GM23338 (cell line): ENCODE measurements around the gene PHF20. TPM values are rescaled to one million over a fixed set of nuclear protein-coding genes. Genes with fewer than 3 reads are reported as not detected.
"Not testable (repeated sequence)": the region's sequence is repeated elsewhere in the genome, so short reads cannot be mapped to it uniquely, and the experiment has no call there.

Experiments used
- ATAC-seq: fragments of 200-7000 bp; cut with Tn5 transposase; 3 replicates; pipeline ENCODE4 v1.9.1; 2020
- DNase-seq: peaks from one replicate; pipeline ENCODE4 v3.0.0-alpha.2; 2015; ENCODE audit warnings: low spot score
- H2AFZ ChIP-seq: fragments of 200-600 bp; sonication (generic); 2 replicates; pipeline ENCODE4 v1.8.0; 2016; ENCODE audit warnings: antibody characterized with exemption, mild to moderate bottlenecking, moderate library complexity
- H3F3A ChIP-seq: fragments of 200-600 bp; sonication (generic); replicated peaks from 2 replicates; pipeline ENCODE4 v1.8.0; 2017; ENCODE audit warnings: antibody characterized with exemption, mixed run types, low read depth
- H3K27ac ChIP-seq: fragments of 200-600 bp; sonication (generic); 2 replicates; pipeline ENCODE4 v1.6.1; 2016; ENCODE audit warnings: low read depth
- H3K27me3 ChIP-seq: fragments of 200-600 bp; sonication (generic); 2 replicates; pipeline ENCODE4 v1.8.0; 2016; ENCODE audit warnings: mild to moderate bottlenecking, mixed run types, moderate library complexity; ENCODE audit not compliant: insufficient read depth
- H3K36me3 ChIP-seq: fragments of 200-600 bp; sonication (generic); 2 replicates; pipeline ENCODE4 v1.8.0; 2016; ENCODE audit warnings: mild to moderate bottlenecking; ENCODE audit not compliant: insufficient read depth
- H3K4me1 ChIP-seq: fragments of 200-600 bp; sonication (generic); 2 replicates; pipeline ENCODE4 v1.8.0; 2016; ENCODE audit warnings: mild to moderate bottlenecking, moderate library complexity; ENCODE audit not compliant: insufficient read depth
- H3K4me2 ChIP-seq: fragments of 200-600 bp; sonication (generic); 2 replicates; pipeline ENCODE4 v1.7.1; 2017; ENCODE audit warnings: mixed run types
- H3K4me3 ChIP-seq: fragments of 200-600 bp; sonication (generic); 2 replicates; pipeline ENCODE4 v1.6.1; 2016; ENCODE audit warnings: mixed run types
- H3K79me2 ChIP-seq: fragments of 200-600 bp; sonication (generic); replicated peaks from 2 replicates; pipeline ENCODE4 v1.8.0; 2017; ENCODE audit warnings: mild to moderate bottlenecking; ENCODE audit not compliant: insufficient read depth
- H3K9me2 ChIP-seq: fragments of 200-600 bp; sonication (generic); 2 replicates; pipeline ENCODE4 v1.8.0; 2017; ENCODE audit not compliant: insufficient read depth
- H4K20me1 ChIP-seq: fragments of 200-600 bp; sonication (generic); replicated peaks from 2 replicates; pipeline ENCODE4 v1.8.0; 2017; ENCODE audit warnings: mild to moderate bottlenecking; ENCODE audit not compliant: insufficient read depth
- H3K27ac Mint-ChIP-seq: 2 replicates; pipeline ENCODE4 v1.8.0; 2020; ENCODE audit warnings: inconsistent platforms, mild to moderate bottlenecking, moderate library complexity, mixed read lengths
- H3K27me3 Mint-ChIP-seq: 3 replicates; pipeline ENCODE4 v1.8.0; 2022; ENCODE audit warnings: low read depth, mild to moderate bottlenecking, moderate library complexity, mixed read lengths, inconsistent platforms; ENCODE audit not compliant: insufficient read depth, poor library complexity
- H3K36me3 Mint-ChIP-seq: 3 replicates; pipeline ENCODE4 v1.8.0; 2021; ENCODE audit warnings: low read depth, mild to moderate bottlenecking, inconsistent platforms, moderate library complexity, mixed read lengths
- H3K4me1 Mint-ChIP-seq: 3 replicates; pipeline ENCODE4 v1.8.0; 2020; ENCODE audit warnings: mild to moderate bottlenecking, inconsistent platforms, mixed read lengths
- H3K4me3 Mint-ChIP-seq: 3 replicates; pipeline ENCODE4 v1.8.0; 2021; ENCODE audit warnings: moderate library complexity, mild to moderate bottlenecking, inconsistent platforms, mixed read lengths
- H3K9me3 Mint-ChIP-seq: 3 replicates; pipeline ENCODE4 v1.8.0; 2020; ENCODE audit warnings: moderate library complexity, mild to moderate bottlenecking, inconsistent platforms, mixed read lengths
- CREB1 ChIP-seq: fragments of 250-450 bp; sonication (Bioruptor Pico); IDR thresholded peaks from 2 replicates; pipeline ENCODE4 v1.5.0; 2020; ENCODE audit warnings: low read depth, mild to moderate bottlenecking, moderate library complexity
- EZH2phosphoT487 ChIP-seq: fragments of 200-600 bp; sonication (generic); IDR thresholded peaks from one replicate; pipeline ENCODE4 v1.8.1; 2018; ENCODE audit warnings: antibody characterized with exemption; ENCODE audit not compliant: unreplicated experiment
- NANOG ChIP-seq: IDR thresholded peaks from 2 replicates; pipeline ENCODE4 v1.6.1; 2016; ENCODE audit warnings: antibody characterized with exemption, borderline replicate concordance
- POLR2AphosphoS5 ChIP-seq: IDR thresholded peaks from 2 replicates; pipeline ENCODE4 v1.6.1; 2016; ENCODE audit warnings: antibody characterized with exemption, low read depth
- STAT1 ChIP-seq: IDR thresholded peaks from one replicate; pipeline ENCODE4 v1.6.1; 2016; ENCODE audit warnings: antibody characterized with exemption; ENCODE audit not compliant: unreplicated experiment
- ZNF331 ChIP-seq: fragments of 250-450 bp; sonication (Bioruptor Pico); IDR thresholded peaks from 2 replicates; pipeline ENCODE4 v1.5.0; 2020; ENCODE audit warnings: low read depth, mild to moderate bottlenecking, moderate library complexity
- polyA plus RNA-seq: library from polyadenylated mRNA; unstranded; fragments of >200 nt; fragmentation: Nextera tagmentation; extraction: Ambion mirVana; gene quantifications from 2 replicates; pipeline ENCODE4 v1.2.1, GENCODE V29; 2016
- total RNA-seq: library from RNA; depleted of rRNA; stranded (reverse); fragments of >200 nt; shearing (Covaris generic); gene quantifications from 2 replicates; pipeline ENCODE4 v1.2.3, GENCODE V29; 2014
- TF ChIP-seq, protein P1 (sequence below): IDR thresholded peaks from 2 replicates; pipeline ENCODE4 v1.6.1; 2016; ENCODE audit warnings: antibody characterized with exemption
- TF ChIP-seq, protein P2 (sequence below): IDR thresholded peaks from one replicate; pipeline ENCODE4 v1.6.1; 2018; ENCODE audit warnings: antibody characterized with exemption; ENCODE audit not compliant: unreplicated experiment

Gene PHF20
- total and polyA plus RNA-seq, 2 experiments from 2014 or later, result 71.8 to 103 TPM

DNA sequence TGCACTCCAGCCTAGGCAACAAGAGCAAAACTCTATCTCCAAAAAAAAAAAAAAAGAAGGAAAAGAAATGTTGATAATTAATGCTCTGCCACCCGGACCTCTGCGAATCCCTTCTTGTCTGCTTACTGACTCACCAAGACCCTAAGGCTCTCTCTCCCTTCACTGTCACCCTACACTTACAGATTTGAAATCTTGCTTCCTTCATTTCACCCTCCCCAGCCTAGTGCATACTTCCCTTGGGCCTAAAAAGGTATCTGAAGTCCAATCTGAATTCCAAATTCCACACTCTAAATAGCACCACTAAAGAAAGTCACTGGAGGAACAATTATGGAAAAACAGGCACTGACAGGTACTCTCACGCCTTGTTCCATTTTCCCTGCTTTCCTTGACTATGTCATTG, 9.4 kb upstream of the PHF20 start (continued):
- TF ChIP-seq, protein P1, sequence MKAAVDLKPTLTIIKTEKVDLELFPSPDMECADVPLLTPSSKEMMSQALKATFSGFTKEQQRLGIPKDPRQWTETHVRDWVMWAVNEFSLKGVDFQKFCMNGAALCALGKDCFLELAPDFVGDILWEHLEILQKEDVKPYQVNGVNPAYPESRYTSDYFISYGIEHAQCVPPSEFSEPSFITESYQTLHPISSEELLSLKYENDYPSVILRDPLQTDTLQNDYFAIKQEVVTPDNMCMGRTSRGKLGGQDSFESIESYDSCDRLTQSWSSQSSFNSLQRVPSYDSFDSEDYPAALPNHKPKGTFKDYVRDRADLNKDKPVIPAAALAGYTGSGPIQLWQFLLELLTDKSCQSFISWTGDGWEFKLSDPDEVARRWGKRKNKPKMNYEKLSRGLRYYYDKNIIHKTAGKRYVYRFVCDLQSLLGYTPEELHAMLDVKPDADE, result no peak

DNA sequence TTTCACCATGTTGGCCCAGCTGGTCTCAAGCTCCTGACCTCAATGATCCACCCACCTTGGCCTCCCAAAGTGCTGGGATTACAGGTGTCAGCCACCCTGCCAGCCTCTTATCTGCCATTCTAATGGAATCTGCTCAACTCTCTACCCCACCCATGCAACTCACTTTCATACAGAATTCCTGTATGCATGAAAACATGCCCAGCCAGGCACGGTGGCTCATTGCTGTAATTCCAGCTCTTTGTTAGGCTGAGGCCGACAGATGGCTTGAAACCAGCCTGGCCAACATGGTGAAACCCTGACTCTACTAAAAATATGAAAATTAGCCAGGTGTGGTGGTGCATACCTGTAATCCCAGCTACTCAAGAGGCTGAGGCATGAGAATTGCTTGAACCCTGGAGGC, 6.9 kb upstream of the PHF20 start:
- not testable (repeated sequence) for H3K27me3 Mint-ChIP-seq, H3K4me3 ChIP-seq, H3K27ac Mint-ChIP-seq, H3K9me2 ChIP-seq, DNase-seq, ATAC-seq, H3K4me2 ChIP-seq, H3K36me3 ChIP-seq, H3K79me2 ChIP-seq, H3K36me3 Mint-ChIP-seq, H2AFZ ChIP-seq, H4K20me1 ChIP-seq, H3F3A ChIP-seq, H3K9me3 Mint-ChIP-seq, H3K4me3 Mint-ChIP-seq, H3K27ac ChIP-seq, H3K27me3 ChIP-seq
- peaks cover 18% of the 10 kb centered on the region for H3K4me1 Mint-ChIP-seq
- peaks cover 13% of the 10 kb centered on the region for H3K4me1 ChIP-seq

DNA sequence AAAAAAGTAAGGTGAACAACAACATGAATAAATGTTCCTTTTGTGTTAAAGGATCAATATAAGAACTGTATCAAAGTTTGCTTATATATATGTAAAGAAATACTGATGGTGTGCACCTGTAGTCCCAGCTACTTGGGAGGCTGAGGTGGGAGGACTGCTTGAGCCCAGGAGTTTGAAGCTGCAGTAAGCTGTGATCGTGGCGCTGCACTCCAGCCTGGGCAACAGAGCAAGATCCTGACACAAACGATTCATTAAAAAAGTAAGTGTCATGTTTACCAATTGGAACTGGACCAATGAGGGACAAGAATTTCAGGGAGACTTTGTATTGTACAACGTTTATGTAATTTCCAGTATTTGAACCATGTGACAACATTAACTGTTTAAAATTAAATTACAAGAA, 5.0 kb upstream of the PHF20 start:
- H4K20me1 ChIP-seq, result no peaks in the 10 kb centered on the region
- peaks cover 13% of the 10 kb centered on the region for H3K4me1 ChIP-seq
- H3K27ac Mint-ChIP-seq, result no peak overlapping the region
- H3K4me3 Mint-ChIP-seq, result no peak overlapping the region
- no peaks in the 10 kb centered on the region for H3K36me3 ChIP-seq
- H3K79me2 ChIP-seq, result no peaks in the 10 kb centered on the region
- peaks cover 5% of the 10 kb centered on the region; the same call in 1 of the 2 replicates for H3K9me2 ChIP-seq
- H2AFZ ChIP-seq, result no peak overlapping the region; the same call in 1 of the 2 replicates
- peaks cover 12% of the 10 kb centered on the region; the same call in 2 of the 3 replicates for H3K9me3 Mint-ChIP-seq
- H3K27me3 Mint-ChIP-seq, result peaks cover 23% of the 10 kb centered on the region
- peaks cover 10% of the 10 kb centered on the region for H3K27me3 ChIP-seq
- H3K4me3 ChIP-seq, result no peak overlapping the region
- ATAC-seq (no peak), DNase-seq (no peak)
- H3K4me1 Mint-ChIP-seq, result peaks cover 18% of the 10 kb centered on the region
- no peak overlapping the region for H3K27ac ChIP-seq
- H3K36me3 Mint-ChIP-seq, result peaks cover 8% of the 10 kb centered on the region; the same call in 2 of the 3 replicates
- no peak overlapping the region for H3K4me2 ChIP-seq
- peaks cover 5% of the 10 kb centered on the region; the same call in 1 of the 2 replicates for H3F3A ChIP-seq
- TF ChIP-seq CREB1 (CRISPR knock-in tag) (no peak), NANOG (no peak), STAT1 (no peak), EZH2phosphoT487 (no peak), POLR2AphosphoS5 (no peak), ZNF331 (CRISPR knock-in tag) (no peak)
- TF ChIP-seq, protein P2, sequence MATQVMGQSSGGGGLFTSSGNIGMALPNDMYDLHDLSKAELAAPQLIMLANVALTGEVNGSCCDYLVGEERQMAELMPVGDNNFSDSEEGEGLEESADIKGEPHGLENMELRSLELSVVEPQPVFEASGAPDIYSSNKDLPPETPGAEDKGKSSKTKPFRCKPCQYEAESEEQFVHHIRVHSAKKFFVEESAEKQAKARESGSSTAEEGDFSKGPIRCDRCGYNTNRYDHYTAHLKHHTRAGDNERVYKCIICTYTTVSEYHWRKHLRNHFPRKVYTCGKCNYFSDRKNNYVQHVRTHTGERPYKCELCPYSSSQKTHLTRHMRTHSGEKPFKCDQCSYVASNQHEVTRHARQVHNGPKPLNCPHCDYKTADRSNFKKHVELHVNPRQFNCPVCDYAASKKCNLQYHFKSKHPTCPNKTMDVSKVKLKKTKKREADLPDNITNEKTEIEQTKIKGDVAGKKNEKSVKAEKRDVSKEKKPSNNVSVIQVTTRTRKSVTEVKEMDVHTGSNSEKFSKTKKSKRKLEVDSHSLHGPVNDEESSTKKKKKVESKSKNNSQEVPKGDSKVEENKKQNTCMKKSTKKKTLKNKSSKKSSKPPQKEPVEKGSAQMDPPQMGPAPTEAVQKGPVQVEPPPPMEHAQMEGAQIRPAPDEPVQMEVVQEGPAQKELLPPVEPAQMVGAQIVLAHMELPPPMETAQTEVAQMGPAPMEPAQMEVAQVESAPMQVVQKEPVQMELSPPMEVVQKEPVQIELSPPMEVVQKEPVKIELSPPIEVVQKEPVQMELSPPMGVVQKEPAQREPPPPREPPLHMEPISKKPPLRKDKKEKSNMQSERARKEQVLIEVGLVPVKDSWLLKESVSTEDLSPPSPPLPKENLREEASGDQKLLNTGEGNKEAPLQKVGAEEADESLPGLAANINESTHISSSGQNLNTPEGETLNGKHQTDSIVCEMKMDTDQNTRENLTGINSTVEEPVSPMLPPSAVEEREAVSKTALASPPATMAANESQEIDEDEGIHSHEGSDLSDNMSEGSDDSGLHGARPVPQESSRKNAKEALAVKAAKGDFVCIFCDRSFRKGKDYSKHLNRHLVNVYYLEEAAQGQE, result no peak
- TF ChIP-seq, protein P1, result no peak
